Panc1 (cell line): Measurements from ENCODE around the gene SYT17. TPM values are rescaled to one million over a fixed set of nuclear protein-coding genes. Genes with fewer than 3 reads are reported as not detected.

Source experiments
- ATAC-seq: fragments of 200-7000 bp; cut with Tn5 transposase; 2 replicates; pipeline ENCODE4 v1.9.1; 2020; ENCODE audit warnings: mild to moderate bottlenecking, moderate library complexity
- BruUV-seq: library from RNA; stranded (reverse); fragments of 400-500 nt; replicated peaks from 2 replicates; lab custom pipeline; 2021; lab: Mats Ljungman, UMichigan
- CTCF ChIA-PET: fragments of 300-600 bp; sonication (Branson Sonifier 250); formaldehyde crosslinking; loops from one replicate; lab custom pipeline; 2022; ENCODE audit warnings: antibody characterized with exemption; lab: Charles Lee
- POLR2A ChIA-PET: fragments of 300-600 bp; sonication (Branson Sonifier 250); formaldehyde crosslinking; loops from one replicate; lab custom pipeline; 2022; ENCODE audit warnings: antibody characterized with exemption; lab: Charles Lee
- DNase-seq: peaks from one replicate; pipeline ENCODE4 v3.0.0-alpha.2; 2010; ENCODE audit warnings: low read depth, low spot score
- H3K27ac ChIP-seq: 2 replicates; pipeline ENCODE4 v1.5.1; 2011; ENCODE audit warnings: mild to moderate bottlenecking, low read length, inconsistent platforms
- H3K27me3 ChIP-seq: fragments of 200-500 bp; sonication (Bioruptor generic); 2 replicates; pipeline ENCODE4 v1.6.0; 2014; ENCODE audit warnings: low read length, inconsistent platforms; ENCODE audit not compliant: control insufficient read depth, insufficient read depth
- H3K36me3 ChIP-seq: fragments of 200-500 bp; sonication (Bioruptor generic); 2 replicates; pipeline ENCODE4 v1.5.1; 2014; ENCODE audit warnings: inconsistent platforms, mild to moderate bottlenecking, low read length, moderate library complexity; ENCODE audit not compliant: control insufficient read depth, insufficient read depth
- H3K4me1 ChIP-seq: 2 replicates; pipeline ENCODE4 v1.5.1; 2011; ENCODE audit warnings: inconsistent platforms, mild to moderate bottlenecking, low read length, moderate library complexity; ENCODE audit not compliant: control insufficient read depth, insufficient read depth
- H3K4me3 ChIP-seq, 2 experiments: 2 replicates each; pipeline ENCODE4 v1.5.1; 2011 to 2012; ENCODE audit warnings: low read depth in 2 of 2, low read length in 2 of 2, mild to moderate bottlenecking in 2 of 2, inconsistent platforms in 1 of 2, moderate library complexity in 1 of 2
- H3K9me3 ChIP-seq: fragments of 200-500 bp; sonication (Bioruptor generic); 2 replicates; pipeline ENCODE4 v1.5.1; 2014; ENCODE audit warnings: low read depth, mild to moderate bottlenecking, inconsistent platforms, low read length, moderate library complexity; ENCODE audit not compliant: control insufficient read depth, insufficient read depth
- CTCF ChIP-seq: fragments of 450-650 bp; IDR thresholded peaks from 2 replicates; pipeline ENCODE4 v1.5.1; 2017; ENCODE audit warnings: mild to moderate bottlenecking
- POLR2AphosphoS5 ChIP-seq: IDR thresholded peaks from 2 replicates; pipeline ENCODE4 v1.6.1; 2012; ENCODE audit warnings: mild to moderate bottlenecking, low read depth, low read length, moderate library complexity
- REST ChIP-seq, 2 experiments: IDR thresholded peaks; 2 replicates each; pipeline ENCODE4 v1.6.1; 2011 to 2012; ENCODE audit warnings: low read depth in 2 of 2, control low read depth in 1 of 2, low read length in 1 of 2, mild to moderate bottlenecking in 1 of 2, moderate library complexity in 1 of 2; ENCODE audit not compliant: insufficient read depth in 1 of 2
- SIN3A ChIP-seq: IDR thresholded peaks from 2 replicates; pipeline ENCODE4 v1.6.1; 2012; ENCODE audit warnings: low read depth, mild to moderate bottlenecking, low read length, moderate library complexity, borderline replicate concordance; ENCODE audit not compliant: insufficient read depth
- TCF7L2 ChIP-seq: IDR thresholded peaks from 2 replicates; pipeline ENCODE4 v1.6.1; 2011; ENCODE audit warnings: mild to moderate bottlenecking, low read depth, low read length, inconsistent platforms
- in situ Hi-C: cut with HindIII; loops from 2 replicates; pipeline ENCODE4 v1.10.0; 2016; ENCODE audit warnings: low sequenced_read_pairs, low pct_unique_long_range_greater_than_20kb
- intact Hi-C: fragments of 100-400 bp; cut with micrococcal nuclease; formaldehyde crosslinking; loops from one replicate; pipeline ENCODE4 v1.10.0; 2022; ENCODE audit not compliant: unreplicated experiment
- total RNA-seq: library from RNA; stranded (reverse); gene quantifications from one replicate; pipeline ENCODE4 v1.2.1, GENCODE V29; 2021; ENCODE audit not compliant: unreplicated experiment

The SYT17 gene
- total RNA-seq, 1 experiment from 2014 or later, result 5.4 TPM

GRCh38 chr16:19264123-19264673 is 96.2 kb downstream of the SYT17 start:
- intact Hi-C loops (no loop called here), in situ Hi-C loops (no loop called here)
- Histone ChIP-seq H3K4me1 (no peaks in the 10 kb centered on the region), H3K9me3 (no peaks in the 10 kb centered on the region; the same call in 1 of the 2 replicates), H3K27me3 (peaks cover 13% of the 10 kb centered on the region; the same call in 1 of the 2 replicates), H3K4me3 (no peak overlapping the region), H3K27ac (no peak overlapping the region), H3K36me3 (no peaks in the 10 kb centered on the region)
- BruUV-seq, result no TSS peak
- POLR2A ChIA-PET, result no interaction called here
- no peak for DNase-seq
- TF ChIP-seq CTCF, result no peak
- no peak for TF ChIP-seq TCF7L2
- TF ChIP-seq SIN3A, result no peak
- TF ChIP-seq REST (IDR thresholded peaks at IDR 0.05; ENCODE audit: insufficient read depth in 1 of 2, low read depth in 2 of 2, low read length in 1 of 2), result no peak
- TF ChIP-seq POLR2AphosphoS5, result no peak
- CTCF ChIA-PET, result no interaction called here
- ATAC-seq, result no peak

GRCh38 chr16:19265380-19265930 is 97.4 kb downstream of the SYT17 start:
- ChIA-PET CTCF (no interaction called here), POLR2A (interaction anchor here (0.7 kb wide), 1 partner anchor 52 kb away, joined by 3 read pairs; no protein-coding TSS in a partner anchor)
- no peak for TF ChIP-seq CTCF
- no peak for TF ChIP-seq POLR2AphosphoS5
- TF ChIP-seq SIN3A, result no peak
- TF ChIP-seq TCF7L2, result no peak
- TF ChIP-seq REST (IDR thresholded peaks at IDR 0.05; ENCODE audit: insufficient read depth in 1 of 2, low read depth in 2 of 2, low read length in 1 of 2), result no peak
- DNase-seq (no peak), ATAC-seq (no peak)
- no peaks in the 10 kb centered on the region for H3K36me3 ChIP-seq
- H3K4me1 ChIP-seq, result no peaks in the 10 kb centered on the region
- no peaks in the 10 kb centered on the region; the same call in 1 of the 2 replicates for H3K9me3 ChIP-seq
- intact Hi-C loops (no loop called here), in situ Hi-C loops (no loop called here)
- no TSS peak for BruUV-seq
- H3K27me3 ChIP-seq, result peaks cover 11% of the 10 kb centered on the region; the same call in 1 of the 2 replicates
- H3K4me3 ChIP-seq, result no peak overlapping the region
- H3K27ac ChIP-seq, result no peak overlapping the region
